ENCODE results near the gene RBFOX2. TPM values are rescaled to one million over a fixed set of nuclear protein-coding genes. Genes with fewer than 3 reads are reported as not detected.

Gene RBFOX2
- total RNA-seq, 1 donor from 2014 or later: 126 TPM

- Mint-ChIP-seq H3K36me3 (ENCODE audit: low read depth) (peaks cover 6% of the 10 kb centered on the region), H3K4me1 (peaks cover 18% of the 10 kb centered on the region), H3K27ac (ENCODE audit: unreplicated experiment) (peak overlapping the region; percentile 44), H3K4me3 (peak overlapping the region; percentile 1), H3K9me3 (no peaks in the 10 kb centered on the region), H3K27me3 (ENCODE audit: low read depth) (no peaks in the 10 kb centered on the region)
- no peak for TF ChIP-seq CTCF (conservative IDR thresholded peaks at IDR 0.05)
- no peak for DNase-seq (ENCODE audit: low read depth, low spot score)
Measured at GRCh38 chr22:35752006-35752862, 276.4 kb downstream of the RBFOX2 start.

GRCh38 chr22:35749808-35750207, 278.8 kb downstream of the RBFOX2 start:
- Mint-ChIP-seq H3K27ac (ENCODE audit: unreplicated experiment) (peak overlapping the region; percentile 52), H3K4me1 (peaks cover 18% of the 10 kb centered on the region)
- no peak for DNase-seq (ENCODE audit: low read depth, low spot score)

GRCh38 chr22:35746946-35747703, 281.5 kb downstream of the RBFOX2 start:
- TF ChIP-seq CTCF (conservative IDR thresholded peaks at IDR 0.05): no peak
- Mint-ChIP-seq H3K27ac (ENCODE audit: unreplicated experiment) (no peak overlapping the region), H3K27me3 (ENCODE audit: low read depth) (no peaks in the 10 kb centered on the region), H3K4me1 (peaks cover 13% of the 10 kb centered on the region), H3K36me3 (ENCODE audit: low read depth) (peaks cover 16% of the 10 kb centered on the region), H3K4me3 (no peak overlapping the region), H3K9me3 (no peaks in the 10 kb centered on the region)
- DNase-seq (ENCODE audit: low read depth, low spot score): no peak

More at GRCh38 chr22:35749808-35750207, 278.8 kb downstream of the RBFOX2 start:
- no peak overlapping the region for H3K4me3 Mint-ChIP-seq
- no peaks in the 10 kb centered on the region for H3K27me3 Mint-ChIP-seq (ENCODE audit: low read depth)
- H3K36me3 Mint-ChIP-seq (ENCODE audit: low read depth): peaks cover 8% of the 10 kb centered on the region
- no peak for TF ChIP-seq CTCF (conservative IDR thresholded peaks at IDR 0.05)
- no peaks in the 10 kb centered on the region for H3K9me3 Mint-ChIP-seq

DNA sequence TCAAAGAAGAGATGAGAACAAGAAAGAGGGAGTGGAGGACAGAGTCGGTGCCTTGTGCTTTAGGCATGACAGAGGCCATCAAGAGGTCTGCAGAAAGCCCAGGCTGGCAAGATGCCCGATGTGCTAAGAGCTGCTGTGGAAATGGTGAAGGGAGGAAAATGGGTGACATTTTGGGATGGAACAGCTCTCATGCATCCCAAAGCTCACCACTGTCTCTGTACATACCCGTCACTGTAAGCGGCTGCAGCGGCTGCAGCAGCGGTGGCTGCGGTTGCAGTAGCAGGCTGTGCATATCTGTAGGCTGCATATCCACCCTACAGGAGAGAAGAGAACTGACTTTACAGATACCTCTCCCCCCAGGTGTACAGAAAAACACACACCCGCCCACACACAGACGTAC, 282.4 kb downstream of the RBFOX2 start:
- DNase-seq (ENCODE audit: low read depth, low spot score): no peak
- peaks cover 13% of the 10 kb centered on the region for H3K4me1 Mint-ChIP-seq
- H3K27me3 Mint-ChIP-seq (ENCODE audit: low read depth): no peaks in the 10 kb centered on the region
- no peak overlapping the region for H3K4me3 Mint-ChIP-seq
- H3K36me3 Mint-ChIP-seq (ENCODE audit: low read depth): peaks cover 16% of the 10 kb centered on the region
- no peak for TF ChIP-seq CTCF (conservative IDR thresholded peaks at IDR 0.05)
- H3K9me3 Mint-ChIP-seq: no peaks in the 10 kb centered on the region
- no peak overlapping the region for H3K27ac Mint-ChIP-seq (ENCODE audit: unreplicated experiment)

DNA sequence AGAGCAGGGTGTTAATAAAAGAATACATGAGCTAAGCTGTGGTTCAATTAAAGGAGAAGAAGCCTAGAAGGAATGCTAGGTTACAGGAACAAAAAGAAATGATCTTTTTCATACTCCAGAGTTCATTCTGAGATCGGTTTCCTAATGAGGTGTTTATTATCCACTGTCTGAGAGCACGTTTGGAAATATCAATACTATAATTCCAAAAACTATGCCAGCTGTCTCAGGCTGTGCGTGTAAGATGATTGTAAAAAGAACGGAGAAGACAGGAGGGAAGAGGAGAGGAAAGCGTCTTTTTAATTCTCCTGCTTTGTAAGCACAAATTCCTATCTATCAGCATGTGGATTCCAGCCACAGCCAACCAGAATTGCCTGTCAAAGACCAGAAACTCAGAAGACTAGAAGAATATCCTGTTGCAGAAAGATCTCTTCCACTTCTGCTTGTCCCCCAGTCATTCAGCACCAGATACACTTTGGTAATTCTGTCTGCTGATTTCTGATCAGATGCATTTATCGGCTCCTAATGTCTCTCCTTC, 285.2 kb downstream of the RBFOX2 start:
- Mint-ChIP-seq H3K4me1 (peaks cover 13% of the 10 kb centered on the region), H3K27ac (ENCODE audit: unreplicated experiment) (no peak overlapping the region), H3K36me3 (ENCODE audit: low read depth) (peaks cover 16% of the 10 kb centered on the region)

More for the DNA sequence above, 285.2 kb downstream of the RBFOX2 start:
- Mint-ChIP-seq H3K27me3 (ENCODE audit: low read depth) (no peaks in the 10 kb centered on the region), H3K9me3 (no peaks in the 10 kb centered on the region), H3K4me3 (no peak overlapping the region)
- no peak for TF ChIP-seq CTCF (conservative IDR thresholded peaks at IDR 0.05)
- DNase-seq (ENCODE audit: low read depth, low spot score): no peak

Data from neural crest cell (in vitro differentiated cells).